ENCODE results near the gene MIF. TPM values are rescaled to one million over a fixed set of nuclear protein-coding genes. Genes with fewer than 3 reads are reported as not detected.
"Not testable (repeated sequence)": the region's sequence is repeated elsewhere in the genome, so short reads cannot be mapped to it uniquely, and the experiment has no call there.

The MIF gene
- total RNA-seq, 1 donor from 2014 or later = 308 TPM

- ATAC-seq (ENCODE audit: low read depth) = no peak
- Mint-ChIP-seq H3K9me3 (no peaks in the 10 kb centered on the region), H3K27me3 (no peaks in the 10 kb centered on the region), H3K36me3 (ENCODE audit: low read depth) (peaks cover 36% of the 10 kb centered on the region), H3K27ac (no peak overlapping the region), H3K4me1 (peaks cover 16% of the 10 kb centered on the region), H3K4me3 (no peak overlapping the region)
- DNase-seq = no peak
- ChIA-PET CTCF (interaction anchor here (1.0 to 1.3 kb wide), 2 partner anchors 32 to 94 kb away, joined by 3 read pairs; no protein-coding TSS in a partner anchor), POLR2A (interaction anchor here (0.6 kb wide), 1 partner anchor 190 kb away, joined by 3 read pairs; no protein-coding TSS in a partner anchor)
- no peak for TF ChIP-seq CTCF (IDR thresholded peaks at IDR 0.05)
- intact Hi-C loops (cut with micrococcal nuclease) = loop anchor here (5.0 kb wide), 1 partner anchor 95 kb away; no protein-coding TSS in a partner anchor
These were observed 32.1 kb upstream of the MIF start for GRCh38 chr22:23862103-23862502.

- not testable (repeated sequence) for ATAC-seq (ENCODE audit: low read depth); H3K4me1 Mint-ChIP-seq; H3K27ac Mint-ChIP-seq; DNase-seq; H3K9me3 Mint-ChIP-seq; H3K4me3 Mint-ChIP-seq; H3K27me3 Mint-ChIP-seq
- ChIA-PET POLR2A (interaction anchor here (0.6 kb wide), 1 partner anchor 52 kb away, joined by 11 read pairs; no protein-coding TSS in a partner anchor), CTCF (interaction anchor here (1.2 kb wide), 1 partner anchor 29 kb away, joined by 3 read pairs; no protein-coding TSS in a partner anchor)
- intact Hi-C loops (cut with micrococcal nuclease) = loop anchor here (5.0 kb wide), 1 partner anchor 93 kb away; no protein-coding TSS in a partner anchor
- H3K36me3 Mint-ChIP-seq (ENCODE audit: low read depth) = peaks cover 53% of the 10 kb centered on the region
These were observed 29.6 kb upstream of the MIF start for GRCh38 chr22:23864499-23865154.

- no peaks in the 10 kb centered on the region for H3K27me3 Mint-ChIP-seq
- H3K36me3 Mint-ChIP-seq (ENCODE audit: low read depth) = peaks cover 51% of the 10 kb centered on the region
- intact Hi-C loops (cut with micrococcal nuclease) = no loop called here
- ChIA-PET CTCF (no interaction called here), POLR2A (no interaction called here)
- DNase-seq = no peak
- H3K4me1 Mint-ChIP-seq = no peaks in the 10 kb centered on the region
- ATAC-seq (ENCODE audit: low read depth) = no peak
- no peak for TF ChIP-seq CTCF (IDR thresholded peaks at IDR 0.05)
- no peak overlapping the region for H3K27ac Mint-ChIP-seq
- H3K9me3 Mint-ChIP-seq = no peaks in the 10 kb centered on the region
- H3K4me3 Mint-ChIP-seq = no peak overlapping the region
These were observed 25.6 kb upstream of the MIF start for GRCh38 chr22:23868580-23868979.

- Mint-ChIP-seq H3K36me3 (ENCODE audit: low read depth) (peaks cover 63% of the 10 kb centered on the region), H3K4me3 (no peak overlapping the region), H3K4me1 (peaks cover 3% of the 10 kb centered on the region), H3K27ac (no peak overlapping the region), H3K9me3 (no peaks in the 10 kb centered on the region), H3K27me3 (no peaks in the 10 kb centered on the region)
- DNase-seq (no peak), ATAC-seq (ENCODE audit: low read depth) (no peak)
- intact Hi-C loops (cut with micrococcal nuclease) = no loop called here
- ChIA-PET POLR2A (no interaction called here), CTCF (no interaction called here)
- TF ChIP-seq CTCF (IDR thresholded peaks at IDR 0.05) = no peak
These were observed 19.3 kb upstream of the MIF start for GRCh38 chr22:23874871-23875270.

GRCh38 chr22:23875801-23876200 lies 18.4 kb upstream of the MIF start:
- ChIA-PET CTCF (no interaction called here), POLR2A (no interaction called here)
- Mint-ChIP-seq H3K9me3 (no peaks in the 10 kb centered on the region), H3K4me3 (no peak overlapping the region), H3K4me1 (peaks cover 3% of the 10 kb centered on the region), H3K27ac (no peak overlapping the region), H3K36me3 (ENCODE audit: low read depth) (peaks cover 63% of the 10 kb centered on the region), H3K27me3 (no peaks in the 10 kb centered on the region)
- intact Hi-C loops (cut with micrococcal nuclease) = no loop called here
- DNase-seq = no peak
- TF ChIP-seq CTCF (IDR thresholded peaks at IDR 0.05) = no peak
- ATAC-seq (ENCODE audit: low read depth) = no peak
